ENCODE data around the gene DGKE.

DGKE gene

GRCh38 chr17:56834380-56835263 lies 671 bp downstream of the DGKE start:
- H3K36me3 Mint-ChIP-seq (ENCODE audit: insufficient read depth): peaks cover 7% of the 10 kb centered on the region
- H3K4me3 Mint-ChIP-seq: peak overlapping the region; percentile 91
- H3K4me1 Mint-ChIP-seq: peaks cover 57% of the 10 kb centered on the region
- H3K9me3 Mint-ChIP-seq: no peaks in the 10 kb centered on the region
- no peaks in the 10 kb centered on the region for H3K27me3 Mint-ChIP-seq
- peak; percentile 51 to 54 for DNase-seq (ENCODE audit: low spot score in 2 of 2)
- H3K27ac Mint-ChIP-seq (ENCODE audit: low read depth): peak overlapping the region; percentile 57
- ATAC-seq (replicated peaks; ENCODE audit: extremely low read depth, poor library complexity, severe bottlenecking): peak; percentile 38

DNA sequence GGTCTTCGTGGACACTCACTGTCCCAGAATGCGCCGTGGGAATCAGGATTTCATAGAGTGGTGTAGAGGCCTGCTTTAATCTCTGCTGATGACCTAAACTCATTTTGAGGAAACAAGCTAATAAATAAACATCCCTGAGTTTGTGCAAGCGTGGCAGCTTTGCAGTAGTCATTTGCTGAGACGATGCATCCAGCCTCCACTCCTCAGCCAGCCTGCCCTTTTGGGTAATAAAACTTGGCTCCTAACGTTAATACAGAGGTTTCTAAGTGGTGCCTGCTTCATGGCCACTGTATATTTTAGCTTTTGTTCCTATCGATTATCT lies 1.3 kb downstream of the DGKE start:
- Mint-ChIP-seq H3K9me3 (no peaks in the 10 kb centered on the region), H3K4me1 (peaks cover 57% of the 10 kb centered on the region), H3K36me3 (ENCODE audit: insufficient read depth) (peaks cover 8% of the 10 kb centered on the region), H3K27ac (ENCODE audit: low read depth) (no peak overlapping the region), H3K4me3 (peak overlapping the region; percentile 91), H3K27me3 (no peaks in the 10 kb centered on the region)
- DNase-seq (ENCODE audit: low spot score in 2 of 2): no peak
- no peak for ATAC-seq (replicated peaks; ENCODE audit: extremely low read depth, poor library complexity, severe bottlenecking)

- H3K27ac Mint-ChIP-seq (ENCODE audit: low read depth): no peak overlapping the region
- peaks cover 9% of the 10 kb centered on the region for H3K36me3 Mint-ChIP-seq (ENCODE audit: insufficient read depth)
- DNase-seq (ENCODE audit: low spot score in 2 of 2) (no peak), ATAC-seq (replicated peaks; ENCODE audit: extremely low read depth, poor library complexity, severe bottlenecking) (no peak)
- H3K9me3 Mint-ChIP-seq: no peaks in the 10 kb centered on the region
- H3K27me3 Mint-ChIP-seq: no peaks in the 10 kb centered on the region
- H3K4me1 Mint-ChIP-seq: peaks cover 32% of the 10 kb centered on the region
- no peak overlapping the region for H3K4me3 Mint-ChIP-seq
Observed at GRCh38 chr17:56838687-56839086, 4.7 kb downstream of the DGKE start.

- Mint-ChIP-seq H3K36me3 (ENCODE audit: insufficient read depth) (peaks cover 14% of the 10 kb centered on the region), H3K4me3 (no peak overlapping the region), H3K9me3 (no peaks in the 10 kb centered on the region), H3K27ac (ENCODE audit: low read depth) (no peak overlapping the region), H3K4me1 (peaks cover 17% of the 10 kb centered on the region), H3K27me3 (no peaks in the 10 kb centered on the region)
- ATAC-seq (replicated peaks; ENCODE audit: extremely low read depth, poor library complexity, severe bottlenecking) (no peak), DNase-seq (ENCODE audit: low spot score in 2 of 2) (no peak)
Observed at GRCh38 chr17:56842577-56842976, 8.6 kb downstream of the DGKE start.

- Mint-ChIP-seq H3K9me3 (no peaks in the 10 kb centered on the region), H3K27ac (ENCODE audit: low read depth) (no peak overlapping the region), H3K36me3 (ENCODE audit: insufficient read depth) (peaks cover 30% of the 10 kb centered on the region), H3K4me3 (no peak overlapping the region), H3K4me1 (peaks cover 10% of the 10 kb centered on the region), H3K27me3 (no peaks in the 10 kb centered on the region)
- DNase-seq (ENCODE audit: low spot score in 2 of 2) (no peak), ATAC-seq (replicated peaks; ENCODE audit: extremely low read depth, poor library complexity, severe bottlenecking) (no peak)
Observed at GRCh38 chr17:56845934-56846333, 12.0 kb downstream of the DGKE start.

- ATAC-seq (replicated peaks; ENCODE audit: extremely low read depth, poor library complexity, severe bottlenecking) (no peak), DNase-seq (ENCODE audit: low spot score in 2 of 2) (no peak)
- H3K27me3 Mint-ChIP-seq: no peaks in the 10 kb centered on the region
- H3K4me1 Mint-ChIP-seq: peaks cover 10% of the 10 kb centered on the region
- no peaks in the 10 kb centered on the region for H3K9me3 Mint-ChIP-seq
- H3K27ac Mint-ChIP-seq (ENCODE audit: low read depth): no peak overlapping the region
- H3K4me3 Mint-ChIP-seq: no peak overlapping the region
- peaks cover 33% of the 10 kb centered on the region for H3K36me3 Mint-ChIP-seq (ENCODE audit: insufficient read depth)
Observed at GRCh38 chr17:56847106-56847505, 13.2 kb downstream of the DGKE start.

DNA sequence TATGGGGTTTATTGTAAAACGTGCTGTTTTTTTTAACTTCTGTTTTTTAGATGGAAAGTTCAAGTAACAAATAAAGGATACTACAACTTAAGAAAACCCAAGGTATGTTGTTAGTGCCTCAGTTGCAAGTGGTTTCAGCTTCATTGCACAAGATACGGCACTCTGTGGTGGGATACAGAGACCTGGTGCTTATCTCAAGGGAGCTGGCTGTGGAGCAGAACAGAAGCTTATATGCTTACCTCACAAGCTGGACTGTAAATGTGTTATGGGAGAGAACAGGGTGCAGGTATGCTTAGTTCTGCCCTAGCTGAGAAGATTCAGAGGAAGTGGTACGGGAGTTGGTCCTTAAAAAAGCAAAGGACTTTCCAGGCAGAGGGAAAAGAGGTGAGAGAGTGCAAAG lies 15.2 kb downstream of the DGKE start:
- Mint-ChIP-seq H3K27me3 (no peaks in the 10 kb centered on the region), H3K36me3 (ENCODE audit: insufficient read depth) (peaks cover 30% of the 10 kb centered on the region), H3K9me3 (no peaks in the 10 kb centered on the region), H3K4me3 (no peak overlapping the region), H3K4me1 (peaks cover 7% of the 10 kb centered on the region), H3K27ac (ENCODE audit: low read depth) (no peak overlapping the region)
- ATAC-seq (replicated peaks; ENCODE audit: extremely low read depth, poor library complexity, severe bottlenecking) (no peak), DNase-seq (ENCODE audit: low spot score in 2 of 2) (no peak)

- Mint-ChIP-seq H3K4me3 (no peak overlapping the region), H3K27me3 (no peaks in the 10 kb centered on the region), H3K9me3 (no peaks in the 10 kb centered on the region), H3K27ac (ENCODE audit: low read depth) (no peak overlapping the region), H3K4me1 (peaks cover 6% of the 10 kb centered on the region), H3K36me3 (ENCODE audit: insufficient read depth) (peaks cover 31% of the 10 kb centered on the region)
- DNase-seq (ENCODE audit: low spot score in 2 of 2): no peak
- ATAC-seq (replicated peaks; ENCODE audit: extremely low read depth, poor library complexity, severe bottlenecking): no peak
Observed at GRCh38 chr17:56850591-56850990, 16.6 kb downstream of the DGKE start.

DNA sequence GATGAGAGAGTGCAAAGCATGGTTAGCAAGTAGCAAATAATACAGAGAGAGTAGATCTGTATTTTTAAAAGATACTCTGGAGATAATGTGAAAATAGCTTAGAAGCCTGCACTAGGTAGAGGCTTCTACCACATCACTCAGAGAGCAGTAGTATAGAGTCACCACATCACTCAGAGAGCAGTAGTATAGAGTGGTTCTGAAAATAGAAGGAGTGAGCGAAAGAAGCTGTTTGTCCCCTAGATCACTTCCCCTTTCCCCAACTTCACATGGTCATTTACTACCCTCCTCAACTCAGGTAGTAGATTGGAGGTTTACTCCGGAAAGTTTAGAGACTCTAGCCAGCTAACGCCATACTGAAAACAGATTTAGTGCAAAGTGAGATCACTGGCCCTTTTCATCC lies 17.1 kb downstream of the DGKE start:
- no peaks in the 10 kb centered on the region for H3K9me3 Mint-ChIP-seq
- H3K4me3 Mint-ChIP-seq: no peak overlapping the region
- ATAC-seq (replicated peaks; ENCODE audit: extremely low read depth, poor library complexity, severe bottlenecking) (no peak), DNase-seq (ENCODE audit: low spot score in 2 of 2) (no peak)
- H3K4me1 Mint-ChIP-seq: peaks cover 6% of the 10 kb centered on the region
- H3K27me3 Mint-ChIP-seq: no peaks in the 10 kb centered on the region
- no peak overlapping the region for H3K27ac Mint-ChIP-seq (ENCODE audit: low read depth)
- peaks cover 35% of the 10 kb centered on the region for H3K36me3 Mint-ChIP-seq (ENCODE audit: insufficient read depth)

DNA sequence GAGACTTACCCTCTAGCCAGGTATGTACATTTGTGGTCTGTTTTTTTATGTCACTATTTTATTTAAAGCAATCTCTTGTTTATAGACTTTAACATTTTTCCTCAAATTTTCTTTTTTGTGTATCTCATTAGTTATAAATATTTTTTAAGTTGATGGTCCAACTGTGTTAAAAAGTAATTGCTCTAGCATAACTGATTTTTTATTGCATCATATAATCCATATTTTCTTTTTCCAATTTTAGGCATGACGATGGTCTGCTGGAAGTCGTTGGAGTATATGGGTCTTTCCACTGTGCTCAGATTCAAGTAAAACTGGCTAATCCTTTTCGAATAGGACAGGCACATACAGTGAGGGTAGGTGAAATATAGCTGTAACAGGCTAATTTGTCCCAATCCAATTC lies 27.9 kb downstream of the DGKE start:
- ATAC-seq (replicated peaks; ENCODE audit: extremely low read depth, poor library complexity, severe bottlenecking) (no peak), DNase-seq (ENCODE audit: low spot score in 2 of 2) (no peak)
- Mint-ChIP-seq H3K27ac (ENCODE audit: low read depth) (no peak overlapping the region), H3K9me3 (no peaks in the 10 kb centered on the region), H3K4me1 (no peaks in the 10 kb centered on the region), H3K27me3 (no peaks in the 10 kb centered on the region), H3K36me3 (ENCODE audit: insufficient read depth) (peaks cover 41% of the 10 kb centered on the region), H3K4me3 (no peak overlapping the region)

- Mint-ChIP-seq H3K9me3 (no peaks in the 10 kb centered on the region), H3K27ac (ENCODE audit: low read depth) (no peak overlapping the region), H3K4me1 (no peaks in the 10 kb centered on the region), H3K36me3 (ENCODE audit: insufficient read depth) (peaks cover 35% of the 10 kb centered on the region), H3K4me3 (no peak overlapping the region), H3K27me3 (no peaks in the 10 kb centered on the region)
- DNase-seq (ENCODE audit: low spot score in 2 of 2): no peak
- ATAC-seq (replicated peaks; ENCODE audit: extremely low read depth, poor library complexity, severe bottlenecking): no peak
Observed at GRCh38 chr17:56863974-56864373, 30.0 kb downstream of the DGKE start.

DNA sequence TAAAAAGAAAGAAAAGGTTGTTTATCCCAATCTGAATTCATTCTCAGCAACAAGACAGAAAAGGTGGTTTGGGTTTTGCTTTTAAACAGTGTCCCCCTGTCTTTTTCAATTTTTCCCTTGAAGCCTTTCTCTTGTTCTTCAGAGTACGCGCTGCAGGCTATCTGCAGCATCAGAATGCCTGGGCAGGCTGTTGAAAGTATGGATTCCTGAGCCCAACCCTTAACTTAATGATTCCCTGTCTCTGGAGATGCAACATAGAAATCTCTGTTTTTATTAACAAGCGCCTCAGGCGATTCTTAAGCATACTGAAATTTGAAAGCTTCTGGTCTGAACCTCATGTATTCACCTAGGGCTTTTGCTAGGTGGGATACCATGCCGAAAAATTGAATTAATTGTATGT lies 32.1 kb downstream of the DGKE start:
- DNase-seq (ENCODE audit: low spot score in 2 of 2): no peak
- no peaks in the 10 kb centered on the region for H3K9me3 Mint-ChIP-seq
- H3K4me1 Mint-ChIP-seq: no peaks in the 10 kb centered on the region
- no peak for ATAC-seq (replicated peaks; ENCODE audit: extremely low read depth, poor library complexity, severe bottlenecking)
- H3K27ac Mint-ChIP-seq (ENCODE audit: low read depth): no peak overlapping the region
- peaks cover 21% of the 10 kb centered on the region for H3K36me3 Mint-ChIP-seq (ENCODE audit: insufficient read depth)
- no peak overlapping the region for H3K4me3 Mint-ChIP-seq
- H3K27me3 Mint-ChIP-seq: no peaks in the 10 kb centered on the region

GRCh38 chr17:56866496-56866895 lies 32.5 kb downstream of the DGKE start:
- no peak overlapping the region for H3K27ac Mint-ChIP-seq (ENCODE audit: low read depth)
- H3K36me3 Mint-ChIP-seq (ENCODE audit: insufficient read depth): peaks cover 16% of the 10 kb centered on the region
- no peaks in the 10 kb centered on the region for H3K4me1 Mint-ChIP-seq
- H3K4me3 Mint-ChIP-seq: no peak overlapping the region
- H3K27me3 Mint-ChIP-seq: no peaks in the 10 kb centered on the region
- DNase-seq (ENCODE audit: low spot score in 2 of 2): no peak
- no peak for ATAC-seq (replicated peaks; ENCODE audit: extremely low read depth, poor library complexity, severe bottlenecking)
- H3K9me3 Mint-ChIP-seq: no peaks in the 10 kb centered on the region
